HG02759 (cell line): ENCODE results near the gene TOM1.

Experiments
- ATAC-seq: cut with Tn5 transposase; IDR thresholded peaks from one replicate; pipeline ENCODE4 v1.9.1; 2021; ENCODE audit warnings: mild to moderate bottlenecking, moderate library complexity; ENCODE audit not compliant: unreplicated experiment

TOM1 gene

GRCh38 chr22:35306350-35306967, 6.8 kb downstream of the TOM1 start:
- ATAC-seq = no peak

GRCh38 chr22:35307372-35307771, 7.7 kb downstream of the TOM1 start:
- no peak for ATAC-seq

DNA sequence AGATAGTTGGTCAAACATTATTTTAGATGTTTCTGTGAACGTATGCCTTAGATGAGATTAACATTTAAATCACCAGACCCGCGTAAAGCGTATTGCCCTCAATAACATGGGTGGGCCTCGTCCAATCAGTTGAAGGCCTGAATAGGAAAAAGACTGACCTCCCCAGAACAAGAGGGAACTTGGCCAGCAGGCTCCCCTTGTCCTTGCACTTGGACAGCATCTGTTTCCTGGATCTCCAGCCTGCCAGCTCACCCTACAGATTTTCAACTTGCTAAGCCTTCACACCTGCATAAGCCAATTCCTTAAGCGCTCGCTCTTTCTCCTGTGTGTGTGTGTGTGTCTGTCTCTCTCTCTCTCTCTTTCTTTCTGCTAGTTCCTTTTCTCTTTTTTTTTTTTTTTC, 8.2 kb downstream of the TOM1 start:
- ATAC-seq = no peak

DNA sequence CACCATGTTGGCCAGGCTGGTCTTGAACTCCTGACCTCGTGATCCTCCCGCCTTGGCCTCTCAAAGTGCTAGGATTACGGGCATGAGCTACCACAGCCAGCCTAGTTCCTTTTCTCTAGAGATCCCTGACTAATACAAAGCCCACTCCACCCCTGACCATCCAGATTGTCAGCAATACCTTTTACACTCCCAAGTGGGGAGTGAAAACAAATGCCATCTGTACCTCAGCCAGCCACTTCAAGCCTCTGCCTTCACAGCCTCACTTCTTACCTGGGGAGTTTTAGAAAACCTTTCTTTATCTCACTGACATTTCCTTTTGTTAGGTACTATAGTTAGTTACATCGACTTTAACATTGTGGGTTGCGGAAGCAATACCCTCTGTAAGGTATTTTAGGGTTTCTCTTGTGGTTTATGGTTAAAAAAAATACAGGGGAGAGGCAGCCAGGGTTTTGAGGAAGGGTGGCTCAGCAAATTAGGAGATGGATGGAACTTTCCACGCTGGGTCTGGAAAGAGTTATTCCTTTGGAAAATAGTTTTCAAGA, 8.9 kb downstream of the TOM1 start:
- ATAC-seq = peak; percentile 58

DNA sequence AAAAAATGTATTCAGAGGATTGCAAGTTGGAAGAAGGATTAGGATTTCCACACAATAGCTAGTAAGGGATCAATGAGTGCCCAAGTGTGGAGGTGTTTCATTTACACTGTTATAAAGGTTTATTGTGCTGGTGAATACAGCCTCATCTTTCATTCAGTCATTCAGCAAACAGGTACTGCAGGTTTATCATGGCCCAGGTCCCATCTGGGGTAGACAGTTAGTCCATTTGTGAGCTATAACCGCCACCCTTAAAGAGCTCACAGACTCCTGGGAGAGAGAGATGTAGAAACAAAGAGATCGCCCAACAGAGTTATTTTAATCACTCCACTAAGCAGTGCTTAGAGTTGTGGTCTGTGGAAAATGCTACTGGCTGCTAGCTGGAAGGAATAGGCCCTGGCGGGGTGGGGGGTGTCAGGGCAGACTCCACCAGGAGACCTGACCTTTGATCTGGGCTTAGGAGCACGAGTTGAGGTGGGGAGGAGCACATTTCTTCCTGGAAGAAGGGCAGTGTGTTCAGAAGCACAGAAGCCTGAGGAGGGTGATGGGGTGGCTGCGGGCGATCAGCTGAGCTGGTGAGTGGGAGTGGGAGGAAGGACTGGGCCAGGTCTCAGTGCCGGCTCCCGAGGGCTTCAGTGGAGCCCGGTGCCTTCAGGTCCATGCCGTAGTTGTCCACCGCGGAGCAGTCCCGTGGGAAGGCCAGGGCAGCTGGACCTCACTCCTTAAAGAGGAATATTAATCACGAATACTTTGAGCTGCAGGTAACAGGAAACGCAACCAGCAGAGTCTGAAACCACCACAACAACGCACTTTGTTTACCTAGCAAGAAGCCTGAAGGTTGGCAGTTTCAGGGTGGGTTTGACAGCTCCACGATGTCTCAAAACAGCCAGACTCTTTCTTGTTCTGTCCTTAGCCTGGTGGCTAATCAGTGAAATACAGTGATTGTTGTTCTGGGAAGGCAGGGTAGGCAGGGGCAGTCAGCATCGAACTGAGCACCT, 11.2 kb downstream of the TOM1 start:
- ATAC-seq = no peak

- ATAC-seq = no peak
These were observed 11.9 kb downstream of the TOM1 start for GRCh38 chr22:35311551-35311999.

GRCh38 chr22:35312198-35313059, 12.7 kb downstream of the TOM1 start:
- ATAC-seq = no peak

GRCh38 chr22:35313311-35314121, 13.8 kb downstream of the TOM1 start:
- ATAC-seq = no peak

- no peak for ATAC-seq
These were observed 14.7 kb downstream of the TOM1 start for GRCh38 chr22:35314161-35314942.

DNA sequence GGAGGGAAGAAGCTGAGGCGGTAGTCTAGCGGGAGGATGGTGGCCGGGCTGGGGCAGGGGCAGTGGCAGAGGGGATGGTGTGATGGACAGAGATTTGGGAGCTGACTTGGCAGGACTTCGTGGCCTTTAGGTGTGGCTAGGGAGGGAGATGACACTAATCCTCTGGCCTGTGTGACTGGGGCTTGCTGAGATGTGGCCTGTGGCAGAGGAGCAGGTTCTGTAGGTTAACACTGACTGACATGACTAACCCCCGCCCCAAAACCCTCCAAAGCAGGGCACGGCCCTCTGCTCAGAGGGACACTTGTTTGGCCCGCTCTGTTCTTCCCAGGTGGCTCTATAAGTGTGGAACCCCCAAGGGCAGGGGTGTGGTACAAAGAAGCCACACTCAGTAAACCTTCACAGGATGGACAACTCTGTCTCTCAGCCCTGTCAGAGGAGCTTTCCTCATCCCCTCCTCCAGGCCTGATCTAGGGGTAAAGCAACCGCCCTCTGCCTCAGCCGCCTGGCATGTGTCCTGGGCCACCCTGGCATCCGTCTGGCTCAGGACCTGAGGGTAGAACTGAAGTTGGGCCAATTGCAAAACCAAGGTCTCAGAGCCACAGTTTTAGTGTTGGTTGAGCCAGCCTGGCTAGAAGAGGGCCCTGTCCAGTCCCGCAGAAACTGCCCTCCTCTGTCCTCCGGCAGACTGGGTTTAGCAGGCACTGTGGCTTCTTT, 15.6 kb downstream of the TOM1 start:
- no peak for ATAC-seq

GRCh38 chr22:35315855-35316745, 16.4 kb downstream of the TOM1 start:
- no peak for ATAC-seq

DNA sequence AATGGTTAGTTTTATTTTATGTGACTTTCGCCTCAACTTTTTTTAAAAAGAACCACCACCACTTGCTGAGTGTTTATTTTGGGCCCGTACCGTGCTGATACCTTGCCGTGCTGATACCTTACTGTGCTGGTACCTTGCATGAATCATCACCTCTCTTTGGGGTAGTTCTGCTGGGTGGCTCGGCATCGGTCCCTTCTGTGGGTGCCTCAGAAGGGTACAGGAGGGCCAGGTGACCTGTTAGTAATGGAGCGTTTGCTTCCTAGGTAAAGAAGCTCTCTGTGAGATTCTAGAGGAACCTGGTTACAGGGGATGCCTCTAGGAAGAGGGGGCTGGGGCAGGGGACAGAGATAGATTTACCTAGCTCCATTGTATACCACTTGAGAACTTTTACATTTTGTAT, 17.1 kb downstream of the TOM1 start:
- no peak for ATAC-seq

GRCh38 chr22:35317680-35318290, 18.1 kb downstream of the TOM1 start:
- no peak for ATAC-seq

DNA sequence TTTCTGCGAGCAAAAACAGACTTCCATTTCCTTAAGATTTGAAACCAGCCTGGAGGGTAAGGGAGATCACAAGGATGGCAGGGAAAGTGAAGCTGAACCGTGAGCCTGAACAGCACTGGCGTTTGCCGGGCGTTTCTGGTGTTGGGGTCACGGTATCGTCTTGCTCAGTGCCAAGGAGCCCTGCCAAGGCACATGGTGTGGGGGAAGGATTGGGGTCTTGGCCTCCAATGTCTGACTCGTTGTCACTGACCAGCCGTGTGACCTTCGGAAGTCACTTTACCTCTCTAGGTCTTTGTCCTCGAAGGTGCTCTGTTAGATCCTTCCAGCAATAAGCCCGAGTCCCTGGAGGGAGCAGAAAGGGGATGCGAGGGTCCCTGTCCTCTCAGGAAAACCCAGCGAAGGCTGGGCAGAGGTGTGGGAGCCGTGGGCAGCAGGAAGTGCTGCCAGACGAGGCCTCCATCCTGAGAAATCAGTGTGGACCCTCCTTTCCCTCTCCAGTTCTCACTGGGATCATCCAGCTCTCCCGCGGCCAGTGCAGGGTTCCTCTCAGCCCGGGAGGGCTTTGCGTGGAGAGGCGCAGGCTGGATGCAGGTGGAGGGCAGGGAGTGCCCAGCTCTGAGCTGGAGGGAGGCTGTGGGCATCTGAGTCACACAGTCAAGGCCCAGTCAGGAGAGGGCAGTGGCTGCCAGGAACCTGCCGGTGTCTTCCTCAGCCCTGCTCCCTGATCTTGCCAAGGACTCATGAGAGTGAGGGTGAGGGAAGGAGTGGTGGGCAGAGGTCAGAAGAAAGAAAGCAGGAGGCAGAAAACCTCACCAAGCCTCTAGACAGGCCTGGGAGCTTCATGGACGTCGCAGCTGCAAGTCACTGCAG, 18.9 kb downstream of the TOM1 start:
- ATAC-seq = no peak

- ATAC-seq = no peak
These were observed 19.7 kb downstream of the TOM1 start for GRCh38 chr22:35319244-35319985.

GRCh38 chr22:35322126-35322525, 22.4 kb downstream of the TOM1 start:
- ATAC-seq = no peak
